Gastroesophageal sphincter (tissue), 4 donors: ENCODE measurements around the gene PCDH9. TPM values are rescaled to one million over a fixed set of nuclear protein-coding genes. Genes with fewer than 3 reads are reported as not detected.

ENCODE experiments used
- ATAC-seq: fragments of 150-250 bp; one replicate; pipeline ENCODE4 v1.9.1; 2016; ENCODE audit warnings: mild to moderate bottlenecking, moderate library complexity
- H3K27ac ChIP-seq, 4 donors: fragments of 200-600 bp; sonication (generic) in 3 of 4; 1 replicate in 3 of 4; 2 replicates in 1 of 4; pipeline ENCODE4 v1.5.1; 2016 to 2019
- H3K27me3 ChIP-seq: fragments of 200-600 bp; sonication (generic); one replicate; pipeline ENCODE4 v1.5.1; 2019
- H3K36me3 ChIP-seq, 2 donors: fragments of 200-600 bp; sonication (generic); one replicate each; pipeline ENCODE4 v1.5.1; 2019; ENCODE audit warnings: control low read depth in 1 of 2
- H3K4me1 ChIP-seq, 3 donors: fragments of 200-600 bp; sonication (generic); 1 replicate in 2 of 3; 2 replicates in 1 of 3; pipeline ENCODE4 v1.5.1; 2016 to 2019; ENCODE audit warnings: control low read depth in 2 of 3
- H3K4me3 ChIP-seq, 2 donors: fragments of 200-600 bp; sonication (generic); one replicate each; pipeline ENCODE4 v1.5.1; 2019; ENCODE audit warnings: mild to moderate bottlenecking in 1 of 2, moderate library complexity in 1 of 2
- H3K9me3 ChIP-seq, 3 donors: fragments of 200-600 bp; sonication (generic); one replicate each; pipeline ENCODE4 v1.5.1; 2017 to 2019; ENCODE audit warnings: control low read depth in 2 of 3
- EP300 ChIP-seq: sonication (generic); formaldehyde crosslinking; IDR thresholded peaks from one replicate; pipeline ENCODE4 v1.6.1; 2017; ENCODE audit warnings: antibody characterized with exemption, mild to moderate bottlenecking
- POLR2A ChIP-seq, 2 donors: fragments of 450-650 bp; IDR thresholded peaks; one replicate each; pipeline ENCODE4 v1.6.1; 2017; ENCODE audit warnings: antibody characterized with exemption in 2 of 2, mild to moderate bottlenecking in 2 of 2, moderate library complexity in 1 of 2
- POLR2AphosphoS5 ChIP-seq: sonication (generic); formaldehyde crosslinking; IDR thresholded peaks from one replicate; pipeline ENCODE4 v1.6.1; 2017; ENCODE audit warnings: antibody characterized with exemption
- WGBS, 2 donors: methylation state at CpG; one replicate each; pipeline ENCODE4 v1.1.5; 2018; ENCODE audit warnings: low coverage in 1 of 2; 5-methylcytosine and 5-hydroxymethylcytosine counted together
- total RNA-seq, 4 donors: library from RNA; depleted of rRNA; stranded (reverse); fragments of >200 nt; gene quantifications; one replicate each; pipeline ENCODE4 v1.1.0, GENCODE V29; 2016
- TF ChIP-seq, protein P1 (sequence below), 4 experiments: fragments of 200-600 bp in 2 of 4; fragments of 450-650 bp in 2 of 4; sonication (generic) in 1 of 4; IDR thresholded peaks; one replicate each; pipeline ENCODE4 v1.5.1; 2017 to 2019; ENCODE audit warnings: antibody characterized with exemption in 4 of 4, mild to moderate bottlenecking in 2 of 4, moderate library complexity in 2 of 4

PCDH9 gene
- total RNA-seq, 4 donors from 2014 or later: 52.9 to 141 (median 56.5) TPM

DNA sequence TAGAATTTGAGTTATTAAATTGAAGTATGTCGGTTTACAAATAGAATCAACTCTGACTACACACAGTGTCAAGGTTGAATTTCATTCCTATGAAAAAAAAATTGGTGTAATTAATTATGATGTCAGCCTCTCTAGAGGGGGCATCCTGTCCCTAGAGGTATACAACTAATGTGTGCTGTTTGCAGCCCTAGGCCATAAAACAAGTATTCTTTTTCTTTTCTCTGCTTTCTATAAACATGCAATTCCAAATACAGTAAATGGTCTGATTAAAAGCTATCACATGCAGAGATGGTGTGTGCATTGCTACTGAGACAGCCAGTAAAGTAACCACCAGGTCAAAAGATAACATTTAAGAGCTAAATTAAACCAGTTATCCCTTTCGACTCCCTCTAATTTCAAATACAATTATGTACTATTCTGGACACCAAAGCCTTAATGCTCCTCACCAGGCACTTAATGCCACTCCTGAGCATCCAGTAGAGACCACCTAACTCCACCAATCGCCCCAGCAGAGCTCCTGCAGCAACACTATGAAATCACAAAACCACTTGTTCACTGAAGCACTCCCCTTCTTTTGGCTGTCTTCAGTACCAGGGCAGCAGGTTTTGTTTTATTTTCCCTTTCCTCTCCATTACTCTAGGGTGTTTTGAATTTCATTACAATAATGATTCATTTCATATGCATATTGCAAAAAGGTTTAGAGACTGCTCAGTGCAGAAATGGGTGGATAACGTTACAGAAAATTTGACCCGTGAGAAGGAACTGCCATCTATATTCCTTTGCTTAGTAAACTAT lies 426.9 kb downstream of the PCDH9 start:
- Histone ChIP-seq H3K36me3 (no peaks in the 10 kb centered on the region), H3K4me3 (no peak overlapping the region), H3K4me1 (peaks cover 0 to 24% (median 0%) of the 10 kb centered on the region in 3 donors), H3K27ac (no peak overlapping the region), H3K27me3 (no peaks in the 10 kb centered on the region), H3K9me3 (no peaks in the 10 kb centered on the region)
- ATAC-seq: no peak
- TF ChIP-seq POLR2AphosphoS5 (no peak), POLR2A (IDR thresholded peaks at IDR 0.05) (no peak), EP300 (no peak)
- TF ChIP-seq, protein P1, sequence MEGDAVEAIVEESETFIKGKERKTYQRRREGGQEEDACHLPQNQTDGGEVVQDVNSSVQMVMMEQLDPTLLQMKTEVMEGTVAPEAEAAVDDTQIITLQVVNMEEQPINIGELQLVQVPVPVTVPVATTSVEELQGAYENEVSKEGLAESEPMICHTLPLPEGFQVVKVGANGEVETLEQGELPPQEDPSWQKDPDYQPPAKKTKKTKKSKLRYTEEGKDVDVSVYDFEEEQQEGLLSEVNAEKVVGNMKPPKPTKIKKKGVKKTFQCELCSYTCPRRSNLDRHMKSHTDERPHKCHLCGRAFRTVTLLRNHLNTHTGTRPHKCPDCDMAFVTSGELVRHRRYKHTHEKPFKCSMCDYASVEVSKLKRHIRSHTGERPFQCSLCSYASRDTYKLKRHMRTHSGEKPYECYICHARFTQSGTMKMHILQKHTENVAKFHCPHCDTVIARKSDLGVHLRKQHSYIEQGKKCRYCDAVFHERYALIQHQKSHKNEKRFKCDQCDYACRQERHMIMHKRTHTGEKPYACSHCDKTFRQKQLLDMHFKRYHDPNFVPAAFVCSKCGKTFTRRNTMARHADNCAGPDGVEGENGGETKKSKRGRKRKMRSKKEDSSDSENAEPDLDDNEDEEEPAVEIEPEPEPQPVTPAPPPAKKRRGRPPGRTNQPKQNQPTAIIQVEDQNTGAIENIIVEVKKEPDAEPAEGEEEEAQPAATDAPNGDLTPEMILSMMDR (IDR thresholded peaks at IDR 0.05): no peak
- WGBS, 2 donors: 68 to 79% methylated on average over 5 of the region's 5 CpGs

DNA sequence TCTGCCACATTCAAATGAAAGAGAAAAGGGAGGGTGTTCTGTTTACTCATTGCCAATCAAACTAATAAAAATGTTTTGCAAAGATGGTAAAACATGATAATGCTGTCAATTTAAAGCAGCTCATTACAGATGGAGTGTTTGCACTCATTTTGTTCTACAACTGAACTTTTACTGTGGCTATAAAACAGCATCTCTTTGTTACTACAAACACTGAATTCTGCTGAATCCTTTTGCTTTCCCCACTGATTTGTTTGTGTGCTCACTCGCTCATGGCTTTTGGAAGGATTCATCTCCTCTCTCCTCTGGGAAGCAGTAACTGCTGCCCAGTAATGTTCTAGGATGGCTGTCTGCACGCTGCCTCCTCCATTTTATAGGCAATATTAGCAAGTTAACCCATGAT lies 434.5 kb downstream of the PCDH9 start:
- H3K4me1 ChIP-seq: no peaks in the 10 kb centered on the region
- ATAC-seq: no peak
- no peaks in the 10 kb centered on the region for H3K36me3 ChIP-seq
- no peak overlapping the region for H3K27ac ChIP-seq
- no peak for TF ChIP-seq POLR2A (IDR thresholded peaks at IDR 0.05)
- no peak for TF ChIP-seq EP300
- TF ChIP-seq, protein P1 (IDR thresholded peaks at IDR 0.05): no peak
- TF ChIP-seq POLR2AphosphoS5: no peak
- WGBS, 2 donors: 76 to 83% methylated on average over 1 to 2 of the region's 2 CpGs
- no peaks in the 10 kb centered on the region for H3K27me3 ChIP-seq
- no peaks in the 10 kb centered on the region for H3K9me3 ChIP-seq
- no peak overlapping the region for H3K4me3 ChIP-seq

DNA sequence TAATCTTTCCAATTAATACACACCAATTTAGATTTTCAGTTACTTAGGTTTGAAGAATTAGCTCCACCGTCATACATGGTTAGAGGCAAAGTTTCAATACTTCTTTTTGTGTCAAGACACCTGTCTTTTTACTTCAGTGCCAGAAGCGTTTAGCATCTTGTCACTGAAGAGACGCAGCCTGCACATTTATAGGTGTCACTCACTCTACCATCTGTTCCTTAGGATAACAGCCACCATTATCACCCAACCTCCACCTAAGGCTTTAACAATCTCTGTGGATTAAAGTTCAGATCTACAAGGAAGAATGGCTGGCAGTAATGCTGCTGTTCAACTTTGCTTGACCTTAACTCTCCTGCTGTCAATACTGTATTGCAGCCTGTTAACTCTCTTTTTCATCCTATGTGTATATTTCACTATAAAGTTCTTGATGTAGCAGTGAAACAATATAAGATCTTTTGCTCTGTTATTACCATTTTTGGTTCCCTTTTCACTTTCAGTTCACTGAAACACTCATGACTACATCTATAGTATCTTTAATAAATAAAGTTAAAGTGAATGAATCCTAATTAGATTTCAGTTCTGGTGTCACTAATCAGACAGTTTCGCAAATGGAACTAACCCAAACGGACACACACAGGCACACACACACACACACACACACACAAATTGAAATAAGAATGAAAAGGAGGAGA lies 435.6 kb downstream of the PCDH9 start:
- Histone ChIP-seq H3K9me3 (no peaks in the 10 kb centered on the region), H3K27ac (no peak overlapping the region), H3K4me3 (no peak overlapping the region), H3K4me1 (no peaks in the 10 kb centered on the region), H3K36me3 (no peaks in the 10 kb centered on the region), H3K27me3 (no peaks in the 10 kb centered on the region)
- WGBS, 2 donors: 56 to 65% methylated on average over 4 to 5 of the region's 5 CpGs
- TF ChIP-seq, protein P1 (IDR thresholded peaks at IDR 0.05): no peak
- no peak for TF ChIP-seq EP300
- no peak for TF ChIP-seq POLR2AphosphoS5
- TF ChIP-seq POLR2A (IDR thresholded peaks at IDR 0.05): no peak
- no peak for ATAC-seq

DNA sequence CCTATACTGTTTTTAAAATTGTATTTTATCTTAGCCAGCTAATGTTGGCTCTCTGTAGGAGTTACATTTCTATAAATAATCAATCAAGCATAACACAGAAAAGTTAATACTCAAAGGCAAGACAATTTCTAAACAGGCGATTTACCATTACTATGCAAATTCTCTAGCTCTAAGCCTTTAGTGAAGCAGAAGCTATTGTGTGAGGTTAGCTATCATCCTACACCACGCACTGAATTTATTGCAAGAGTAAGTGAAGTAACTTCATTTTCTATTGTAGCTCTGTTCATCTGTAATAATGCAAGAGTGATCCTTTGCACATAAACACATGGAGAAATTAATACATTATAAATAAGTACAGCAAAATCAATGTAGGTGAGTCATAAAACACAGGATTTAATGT lies 439.3 kb downstream of the PCDH9 start:
- 81 to 96% methylated on average over 2 of the region's 2 CpGs for WGBS, 2 donors
- H3K4me1 ChIP-seq: no peaks in the 10 kb centered on the region
- H3K36me3 ChIP-seq: no peaks in the 10 kb centered on the region
- no peak overlapping the region for H3K4me3 ChIP-seq
- H3K27me3 ChIP-seq: no peaks in the 10 kb centered on the region
- TF ChIP-seq, protein P1 (IDR thresholded peaks at IDR 0.05): no peak
- TF ChIP-seq POLR2AphosphoS5 (no peak), EP300 (no peak), POLR2A (IDR thresholded peaks at IDR 0.05) (no peak)
- H3K27ac ChIP-seq: no peak overlapping the region
- ATAC-seq: no peak
- no peaks in the 10 kb centered on the region for H3K9me3 ChIP-seq
